Dermis blood vessel endothelial cell (primary cell): ENCODE data around the gene TRPT1. TPM values are rescaled to one million over a fixed set of nuclear protein-coding genes. Genes with fewer than 3 reads are reported as not detected.

ENCODE experiments used
- DNase-seq: peaks from one replicate; pipeline ENCODE4 v3.0.0; 2010
- total RNA-seq: library from RNA; depleted of rRNA; stranded (reverse); fragments of >200 nt; gene quantifications from 2 replicates; pipeline ENCODE4 v1.2.3, GENCODE V29; 2014

The TRPT1 gene
- total RNA-seq, 1 donor from 2014 or later, result 45.6 TPM

DNA sequence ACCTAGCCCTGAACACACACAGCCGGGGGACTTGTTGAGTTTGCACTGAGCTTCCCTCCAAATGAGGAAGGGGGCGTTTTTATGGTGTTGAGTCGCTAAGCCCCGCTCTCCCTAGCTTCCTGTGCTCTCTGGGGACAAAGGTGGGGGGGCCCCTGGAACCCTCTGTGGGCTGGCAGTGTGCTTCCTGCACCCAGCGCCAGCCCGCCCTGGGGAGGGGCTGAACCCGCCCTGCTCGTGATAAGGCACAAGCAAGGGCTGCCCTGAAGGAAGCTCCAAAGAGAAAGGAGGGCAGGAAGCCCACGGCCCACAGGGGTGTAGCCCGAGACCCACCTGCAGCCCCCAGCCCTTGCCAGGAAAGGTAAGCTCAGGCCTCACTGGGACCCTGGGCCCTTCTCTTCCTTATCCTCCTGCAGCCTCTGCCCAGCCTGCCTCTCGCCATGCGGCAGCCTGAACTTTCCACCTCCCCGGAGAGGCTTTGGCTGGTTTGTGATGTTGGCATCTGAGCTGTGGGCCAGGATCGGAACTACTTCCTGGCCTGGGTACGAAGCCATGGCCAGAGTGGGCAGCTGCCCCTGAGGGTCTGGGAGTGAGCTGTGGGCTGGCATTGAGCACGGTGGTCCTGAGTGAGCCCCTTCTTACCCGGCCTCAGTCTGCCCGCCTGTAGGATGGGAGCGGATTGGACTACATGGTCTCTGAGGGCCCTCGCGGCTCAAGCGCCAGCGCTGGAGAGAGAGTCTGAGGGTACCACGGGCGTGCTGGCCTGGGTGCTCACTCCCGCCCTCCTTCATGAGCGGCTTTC is 19.3 kb downstream of the TRPT1 start, which contains the start of gene FERMT3:
TSS of gene FERMT3 (plus strand) at position 265 of the 799 bp plus-strand sequence. CDS start 644 bp downstream, outside the sequence.
- peak; percentile 33 for DNase-seq

GRCh38 chr11:64204464-64204989 is 21.5 kb downstream of the TRPT1 start:
- peak; percentile 97 for DNase-seq

GRCh38 chr11:64204080-64204440 is 21.9 kb downstream of the TRPT1 start:
- DNase-seq, result no peak

DNA sequence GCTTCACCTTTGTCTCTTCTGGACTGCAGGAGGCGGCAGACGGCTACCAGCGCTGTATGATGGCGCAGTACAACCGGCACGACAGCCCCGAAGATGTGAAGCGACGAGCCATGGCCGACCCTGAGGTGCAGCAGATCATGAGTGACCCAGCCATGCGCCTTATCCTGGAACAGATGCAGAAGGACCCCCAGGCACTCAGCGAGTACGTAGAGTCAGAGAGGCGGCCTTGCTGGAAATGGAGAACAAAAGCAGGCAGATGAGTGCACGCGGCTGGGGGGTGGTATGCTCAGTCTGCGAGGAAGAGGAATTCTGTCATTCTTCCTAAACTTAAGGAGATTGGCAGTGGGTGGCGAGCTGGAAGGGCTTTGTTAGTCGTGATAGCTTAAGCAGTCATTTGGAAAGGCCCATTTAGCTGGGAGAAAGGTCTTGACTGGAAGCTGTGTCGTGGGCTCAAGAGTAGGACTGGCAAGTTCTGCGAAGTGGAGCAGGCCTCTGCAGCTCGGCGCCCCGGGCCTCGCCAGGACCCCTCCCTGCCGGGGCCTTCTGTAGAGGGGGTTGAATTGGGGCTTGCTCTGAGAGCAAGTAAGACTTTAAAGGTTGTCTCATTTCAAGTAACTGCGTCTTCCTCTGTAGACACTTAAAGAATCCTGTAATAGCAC is 22.4 kb downstream of the TRPT1 start:
- no peak for DNase-seq

DNA sequence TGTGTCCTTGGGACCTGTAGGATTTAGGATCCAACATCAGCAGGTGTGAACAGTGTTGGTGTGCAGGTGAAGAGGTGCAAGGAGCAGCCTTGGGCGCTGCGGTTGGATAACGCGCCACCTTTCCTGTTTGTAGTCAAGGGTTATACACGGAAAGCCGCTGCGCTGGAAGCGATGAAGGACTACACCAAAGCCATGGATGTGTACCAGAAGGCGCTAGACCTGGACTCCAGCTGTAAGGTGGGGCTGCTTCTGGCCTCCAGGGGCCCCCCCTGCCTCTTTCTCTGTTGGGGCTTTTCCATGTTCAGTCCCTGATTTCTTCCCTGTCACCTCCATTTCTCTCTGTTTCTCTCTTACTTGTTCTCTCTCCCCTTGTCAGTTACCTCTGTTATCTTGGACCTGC is 23.0 kb downstream of the TRPT1 start:
- DNase-seq, result no peak

DNA sequence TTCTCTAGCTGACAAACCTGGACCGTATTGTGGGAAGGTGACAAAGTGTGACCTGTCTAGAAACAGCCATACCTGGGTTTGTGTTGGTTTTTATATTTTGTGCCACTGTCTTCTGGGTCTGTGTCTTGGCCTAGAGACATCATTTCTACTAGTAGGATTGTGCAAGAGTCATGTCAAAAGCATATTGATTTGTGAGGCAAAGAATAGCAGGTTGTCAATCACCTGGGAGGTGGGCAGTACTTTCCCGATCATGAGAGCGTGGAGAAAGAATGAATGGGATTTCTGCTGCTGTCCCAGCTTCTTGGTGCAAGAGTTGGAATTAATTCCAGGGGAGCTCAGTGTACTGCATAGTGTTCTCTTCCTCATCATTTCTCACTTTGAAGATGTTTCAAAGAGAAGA is 24.4 kb downstream of the TRPT1 start:
- DNase-seq, result no peak

DNA sequence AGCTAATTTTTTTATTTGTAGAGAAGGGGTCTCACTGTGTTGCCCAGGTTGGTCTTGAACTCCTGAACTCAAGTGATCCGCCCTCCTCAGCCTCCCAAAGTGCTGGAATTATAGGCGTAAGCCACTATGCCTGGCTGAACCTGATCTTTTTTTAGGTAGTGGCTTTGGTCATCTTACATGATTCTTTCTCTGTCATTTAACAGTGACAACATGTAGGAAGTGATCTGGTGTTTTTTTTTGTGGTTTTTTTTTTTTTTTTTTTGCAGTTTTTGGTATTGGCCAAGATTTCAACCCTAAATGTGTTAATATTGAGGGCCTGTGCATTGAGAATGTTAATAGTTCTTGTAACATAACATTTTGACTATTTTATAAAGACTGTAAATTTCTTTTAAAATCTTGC is 27.5 kb downstream of the TRPT1 start:
- DNase-seq, result no peak

GRCh38 chr11:64196626-64197025 is 29.4 kb downstream of the TRPT1 start:
- DNase-seq, result no peak

- DNase-seq, result no peak
Observed at GRCh38 chr11:64192434-64192833, 33.6 kb downstream of the TRPT1 start.

- DNase-seq, result peak; percentile 33
Observed at GRCh38 chr11:64186492-64187165, 39.4 kb downstream of the TRPT1 start.

GRCh38 chr11:64185693-64186491 is 40.1 kb downstream of the TRPT1 start, which contains the start of gene STIP1:
TSS of gene STIP1 (plus strand) at chr11:64186171. CDS start at chr11:64186262, 91 bp downstream.
- peak; percentile 100 for DNase-seq

GRCh38 chr11:64185175-64185692 is 40.8 kb downstream of the TRPT1 start:
- DNase-seq, result peak; percentile 93

DNA sequence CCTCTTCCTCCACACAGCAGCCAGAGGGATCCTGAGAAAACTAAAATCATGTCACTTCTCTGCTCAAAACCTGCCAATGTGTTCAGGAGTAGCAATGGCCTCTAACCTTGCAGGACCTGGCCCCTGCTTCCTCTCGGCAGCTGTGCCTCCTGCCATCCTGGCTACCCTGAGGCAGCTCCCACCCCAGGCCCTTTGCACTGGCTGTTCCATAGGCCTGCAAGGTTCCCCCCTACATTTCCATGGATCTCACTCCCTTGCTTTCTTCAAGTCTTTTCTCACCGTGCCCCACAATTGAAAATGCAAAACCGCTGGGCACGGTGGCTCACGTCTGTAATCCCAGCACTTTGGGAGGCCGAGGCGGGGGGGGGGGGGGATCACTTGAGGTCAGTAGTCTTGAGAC is 42.1 kb downstream of the TRPT1 start:
- DNase-seq, result no peak

GRCh38 chr11:64181506-64182411 is 44.2 kb downstream of the TRPT1 start:
- DNase-seq, result peak; percentile 97

- no peak for DNase-seq
Observed at GRCh38 chr11:64180891-64181290, 45.1 kb downstream of the TRPT1 start.

- DNase-seq, result no peak
Observed at GRCh38 chr11:64178951-64179639, 46.9 kb downstream of the TRPT1 start.

DNA sequence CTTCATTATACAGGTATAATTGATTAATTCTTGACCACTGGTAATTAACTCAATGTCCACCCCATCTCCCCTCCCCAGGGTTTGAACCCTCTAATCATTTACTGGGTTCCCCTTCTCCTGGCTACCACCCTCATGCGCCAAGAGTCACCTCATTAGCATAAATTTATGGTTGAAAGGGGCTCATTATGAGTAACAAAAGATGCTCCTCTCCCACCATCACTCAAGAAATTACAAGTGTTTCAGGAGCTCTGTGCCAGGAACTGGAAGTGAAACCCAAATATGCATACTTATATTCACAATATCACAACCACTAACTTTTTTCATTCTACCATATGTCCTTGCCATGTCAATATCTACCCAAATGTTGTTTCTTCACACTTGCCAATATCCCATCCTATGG is 47.8 kb downstream of the TRPT1 start:
- no peak for DNase-seq

DNA sequence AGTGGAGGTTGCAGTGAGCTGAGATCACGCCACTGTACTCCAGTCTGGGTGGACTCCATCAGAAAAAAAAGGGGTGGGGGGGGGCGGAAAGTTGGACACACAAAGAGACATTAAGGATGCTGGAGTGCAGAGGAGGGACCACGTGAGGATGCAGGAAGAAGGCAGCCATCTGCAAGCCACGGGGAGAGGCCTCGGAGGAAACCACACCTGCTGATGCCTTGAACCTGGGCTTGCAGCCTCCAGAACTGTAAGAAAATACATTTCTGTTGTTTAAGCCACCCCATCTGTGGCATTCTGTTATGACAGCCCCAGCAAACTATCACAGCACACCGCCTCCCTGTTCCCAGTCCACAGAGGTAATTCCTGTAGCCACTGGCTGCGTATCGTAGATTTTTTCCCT is 49.2 kb downstream of the TRPT1 start:
- DNase-seq, result no peak
